Body of pancreas (tissue), 4 donors: ENCODE data around the gene MSI2. TPM values are rescaled to one million over a fixed set of nuclear protein-coding genes. Genes with fewer than 3 reads are reported as not detected.

ENCODE experiments used
- ATAC-seq: fragments of 150-250 bp; one replicate; pipeline ENCODE4 v1.9.1; 2016
- DNase-seq, 4 donors: peaks; one replicate each; pipeline ENCODE4 v3.0.0-alpha.2; 2019
- H3K27ac ChIP-seq, 4 donors: fragments of 200-600 bp; sonication (generic); 1 replicate in 3 of 4; 2 replicates in 1 of 4; pipeline versions ENCODE4 v1.5.1 to v1.6.1; 2016 to 2019; ENCODE audit warnings: mild to moderate bottlenecking in 1 of 4, mixed read lengths in 1 of 4, moderate library complexity in 1 of 4
- H3K27me3 ChIP-seq, 2 donors: fragments of 200-600 bp; sonication (generic); one replicate each; pipeline ENCODE4 v1.6.0; 2016; ENCODE audit warnings: mild to moderate bottlenecking in 1 of 2
- H3K36me3 ChIP-seq, 2 donors: fragments of 200-600 bp; sonication (generic); replicated peaks in 1 of 2; 2 replicates each; pipeline ENCODE4 v1.5.1; 2016; ENCODE audit warnings: low read depth in 2 of 2; ENCODE audit not compliant: insufficient read depth in 1 of 2
- H3K4me1 ChIP-seq: fragments of 200-600 bp; sonication (generic); one replicate; pipeline ENCODE4 v1.6.0; 2016
- H3K4me3 ChIP-seq, 2 donors: fragments of 200-600 bp; sonication (generic); 1 replicate in 1 of 2; 2 replicates in 1 of 2; pipeline ENCODE4 v1.5.1; 2016 to 2019
- H3K9me3 ChIP-seq, 3 donors: fragments of 200-600 bp; sonication (generic); 1 replicate in 2 of 3; 2 replicates in 1 of 3; pipeline ENCODE4 v1.5.1; 2016
- CTCF ChIP-seq, 7 experiments: fragments of 450-650 bp in 4 of 7; fragments of 200-600 bp in 3 of 7; sonication (generic) in 3 of 7; IDR thresholded peaks; one replicate each; pipeline ENCODE4 v1.5.1; 2016 to 2019; ENCODE audit warnings: antibody characterized with exemption in 7 of 7
- POLR2A ChIP-seq, 3 donors: fragments of 450-650 bp; IDR thresholded peaks; one replicate each; pipeline ENCODE4 v1.6.1; 2016; ENCODE audit warnings: antibody characterized with exemption in 3 of 3, mild to moderate bottlenecking in 2 of 3
- WGBS, 2 donors: methylation state at CpG; one replicate each; pipeline ENCODE4 v1.1.5; 2017; 5-methylcytosine and 5-hydroxymethylcytosine counted together
- intact Hi-C: fragments of 100-400 bp; cut with DNase I; formaldehyde crosslinking; loops from one replicate; pipeline ENCODE4 v1.15.1; 2023
- total RNA-seq, 2 donors: library from RNA; depleted of rRNA; stranded (reverse); fragments of >200 nt; gene quantifications; one replicate each; pipeline ENCODE4 v1.1.0, GENCODE V29; 2016

MSI2 gene
- total RNA-seq, 2 donors from 2014 or later = 21.1 to 28.5 TPM

DNA sequence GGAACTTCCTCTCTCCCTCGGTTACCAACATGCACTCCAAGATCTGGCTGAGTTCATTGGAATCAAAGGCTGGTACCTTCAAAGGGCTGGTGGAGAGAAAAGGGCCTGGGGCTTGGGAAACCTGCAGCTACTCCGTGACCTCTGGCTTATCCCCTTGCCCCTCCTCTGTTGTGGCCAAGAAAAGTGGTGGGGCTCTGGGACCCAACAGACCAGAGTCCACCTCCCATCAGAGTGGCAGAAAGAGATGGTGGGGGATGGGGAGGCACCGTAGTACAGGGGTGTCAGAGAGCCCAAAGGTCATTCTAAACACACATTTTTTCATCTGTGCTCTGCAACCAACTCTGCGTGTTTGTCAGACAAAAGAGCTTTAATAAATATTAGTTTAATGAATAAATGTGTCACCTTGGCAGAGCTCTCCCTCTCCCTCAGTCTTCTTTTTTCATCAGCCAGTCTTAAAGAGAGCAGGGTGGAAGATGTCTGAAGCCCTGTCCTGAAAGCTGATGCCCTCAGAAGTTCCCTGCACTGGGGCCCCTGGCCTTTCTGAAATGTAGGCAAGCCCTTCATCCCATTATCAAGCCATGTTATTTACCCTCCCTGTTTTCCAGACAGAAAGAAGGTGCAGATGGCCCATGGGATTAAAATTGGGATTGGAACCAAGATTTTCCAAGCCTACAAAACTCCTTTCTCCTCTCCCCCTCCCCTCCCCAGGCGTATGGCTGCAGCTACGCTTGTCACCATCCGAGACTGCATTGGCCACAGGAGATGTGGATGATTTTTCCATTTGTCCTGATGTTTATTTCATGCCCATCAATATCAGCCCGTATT, 261.5 kb downstream of the MSI2 start:
- H3K9me3 ChIP-seq = no peaks in the 10 kb centered on the region
- H3K36me3 ChIP-seq = no peaks in the 10 kb centered on the region
- DNase-seq (no peak), ATAC-seq (no peak)
- no peak overlapping the region for H3K27ac ChIP-seq
- 73 to 76% methylated on average over 8 of the region's 8 CpGs for WGBS, 2 donors
- no peaks in the 10 kb centered on the region for H3K27me3 ChIP-seq
- TF ChIP-seq POLR2A (IDR thresholded peaks at IDR 0.05) (no peak), CTCF (IDR thresholded peaks at IDR 0.05) (no peak)
- H3K4me3 ChIP-seq = no peak overlapping the region
- peaks cover 8% of the 10 kb centered on the region for H3K4me1 ChIP-seq
- intact Hi-C loops = no loop called here

- WGBS, 2 donors = 75 to 88% methylated on average over 12 to 16 of the region's 20 CpGs
- H3K4me3 ChIP-seq = no peak overlapping the region
- intact Hi-C loops = no loop called here
- H3K4me1 ChIP-seq = peaks cover 13% of the 10 kb centered on the region
- no peaks in the 10 kb centered on the region for H3K27me3 ChIP-seq
- no peaks in the 10 kb centered on the region for H3K36me3 ChIP-seq
- peak; percentile 61 for ATAC-seq
- TF ChIP-seq CTCF (IDR thresholded peaks at IDR 0.05) = no peak
- TF ChIP-seq POLR2A (IDR thresholded peaks at IDR 0.05) = no peak
- peak in 1 of 4 donors; percentile 20 for DNase-seq
- no peaks in the 10 kb centered on the region for H3K9me3 ChIP-seq
- H3K27ac ChIP-seq = peak overlapping the region in 1 of 4 donors; percentile 49
Measured at GRCh38 chr17:57518587-57519581, 262.6 kb downstream of the MSI2 start.

GRCh38 chr17:57519800-57520199, 263.5 kb downstream of the MSI2 start:
- peak overlapping the region in 1 of 4 donors; percentile 49 for H3K27ac ChIP-seq
- TF ChIP-seq POLR2A (IDR thresholded peaks at IDR 0.05) (no peak), CTCF (IDR thresholded peaks at IDR 0.05) (no peak)
- no peaks in the 10 kb centered on the region for H3K27me3 ChIP-seq
- ATAC-seq (no peak), DNase-seq (no peak)
- peaks cover 19% of the 10 kb centered on the region for H3K4me1 ChIP-seq
- H3K4me3 ChIP-seq = no peak overlapping the region
- intact Hi-C loops = no loop called here
- WGBS, 2 donors = 94 to 97% methylated on average over 7 of the region's 7 CpGs
- H3K36me3 ChIP-seq = no peaks in the 10 kb centered on the region
- no peaks in the 10 kb centered on the region for H3K9me3 ChIP-seq

DNA sequence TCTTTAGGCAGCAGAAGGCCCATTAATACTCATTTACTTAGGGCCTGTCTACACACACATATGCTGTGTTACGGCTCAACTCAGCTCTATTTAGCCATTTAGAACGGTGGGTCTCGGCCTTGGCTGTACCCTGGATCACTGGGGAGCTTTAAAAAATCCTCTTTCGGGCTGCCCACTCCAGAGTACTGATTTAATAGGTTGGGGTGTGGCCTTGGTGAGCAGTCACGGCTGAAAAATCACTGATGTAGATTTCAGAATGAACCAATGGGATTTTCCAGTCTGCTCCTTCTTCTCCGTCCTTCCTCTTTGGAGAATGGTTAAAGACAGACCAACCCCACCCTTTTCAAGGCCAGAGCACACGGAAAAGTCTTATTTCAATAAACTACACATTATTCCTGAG, 265.3 kb downstream of the MSI2 start:
- TF ChIP-seq CTCF (IDR thresholded peaks at IDR 0.05) = no peak
- TF ChIP-seq POLR2A (IDR thresholded peaks at IDR 0.05) = no peak
- intact Hi-C loops = no loop called here
- no peaks in the 10 kb centered on the region for H3K9me3 ChIP-seq
- H3K4me1 ChIP-seq = peaks cover 20% of the 10 kb centered on the region
- no peak overlapping the region for H3K4me3 ChIP-seq
- no peaks in the 10 kb centered on the region for H3K36me3 ChIP-seq
- DNase-seq (no peak), ATAC-seq (no peak)
- H3K27me3 ChIP-seq = no peaks in the 10 kb centered on the region
- H3K27ac ChIP-seq = no peak overlapping the region
- 93 to 94% methylated on average over 7 of the region's 7 CpGs for WGBS, 2 donors
